PC-9 (cell line): ENCODE measurements around the gene STN1. TPM values are rescaled to one million over a fixed set of nuclear protein-coding genes. Genes with fewer than 3 reads are reported as not detected.

Experiments
- BruUV-seq: library from RNA; stranded (reverse); fragments of 400-500 nt; replicated peaks from 2 replicates; lab custom pipeline; 2021; lab: Mats Ljungman, UMichigan
- CTCF ChIA-PET: fragments of 300-600 bp; sonication (Branson Sonifier 250); formaldehyde crosslinking; loops from one replicate; lab custom pipeline; 2022; ENCODE audit warnings: antibody characterized with exemption; lab: Charles Lee
- POLR2A ChIA-PET: fragments of 300-600 bp; sonication (Branson Sonifier 250); formaldehyde crosslinking; loops from one replicate; lab custom pipeline; 2022; ENCODE audit warnings: antibody characterized with exemption; ENCODE audit not compliant: unreplicated experiment; lab: Charles Lee
- DNase-seq, 2 experiments: peaks; one replicate each; pipeline versions ENCODE4 v3.0.0 to v3.0.0-alpha.2; 2015 to 2022; ENCODE audit warnings: mixed read lengths in 1 of 2
- H2AFZ ChIP-seq: fragments of 200-600 bp; sonication (generic); 2 replicates; pipeline ENCODE4 v1.8.1; 2017; ENCODE audit warnings: antibody characterized with exemption
- H3F3A ChIP-seq: fragments of 200-600 bp; sonication (generic); 2 replicates; pipeline ENCODE4 v1.8.1; 2017; ENCODE audit warnings: antibody characterized with exemption, mild to moderate bottlenecking, low read depth; ENCODE audit not compliant: insufficient read depth
- H3K27ac ChIP-seq: fragments of 200-600 bp; sonication (generic); 2 replicates; pipeline ENCODE4 v1.6.1; 2016; ENCODE audit warnings: mixed run types
- H3K27me3 ChIP-seq: fragments of 200-600 bp; sonication (generic); 2 replicates; pipeline ENCODE4 v1.6.1; 2016; ENCODE audit warnings: low read depth, mixed run types; ENCODE audit not compliant: insufficient read depth
- H3K36me3 ChIP-seq: fragments of 200-600 bp; sonication (generic); 2 replicates; pipeline ENCODE4 v1.6.1; 2016; ENCODE audit warnings: low read depth, mixed run types
- H3K4me1 ChIP-seq: fragments of 200-600 bp; sonication (generic); replicated peaks from 2 replicates; pipeline ENCODE4 v1.6.1; 2016; ENCODE audit warnings: mixed run types; ENCODE audit not compliant: insufficient read depth
- H3K4me2 ChIP-seq: fragments of 200-600 bp; sonication (generic); 2 replicates; pipeline ENCODE4 v1.6.1; 2017; ENCODE audit warnings: mixed run types
- H3K4me3 ChIP-seq: fragments of 200-600 bp; sonication (generic); 2 replicates; pipeline ENCODE4 v1.6.1; 2016; ENCODE audit warnings: mixed run types
- H3K79me2 ChIP-seq: fragments of 200-600 bp; sonication (generic); 2 replicates; pipeline ENCODE4 v1.6.1; 2017; ENCODE audit warnings: low read depth, mixed run types
- H3K9me2 ChIP-seq: fragments of 200-600 bp; sonication (generic); 2 replicates; pipeline ENCODE4 v1.8.1; 2017; ENCODE audit warnings: mild to moderate bottlenecking; ENCODE audit not compliant: insufficient read depth
- H3K9me3 ChIP-seq: fragments of 200-600 bp; sonication (generic); 2 replicates; pipeline ENCODE4 v1.8.1; 2016; ENCODE audit warnings: low read depth; ENCODE audit not compliant: insufficient read depth
- H4K20me1 ChIP-seq: fragments of 200-600 bp; sonication (generic); 2 replicates; pipeline ENCODE4 v1.8.1; 2017; ENCODE audit not compliant: insufficient read depth
- EZH2 ChIP-seq: fragments of 200-600 bp; sonication (generic); IDR thresholded peaks from 2 replicates; pipeline ENCODE4 v1.8.0; 2017; ENCODE audit warnings: antibody characterized with exemption, low read depth
- intact Hi-C: fragments of 100-400 bp; cut with micrococcal nuclease; formaldehyde crosslinking; loops from one replicate; pipeline ENCODE4 v1.10.0; 2022; ENCODE audit not compliant: unreplicated experiment
- total RNA-seq: library from RNA; stranded (reverse); gene quantifications from 2 replicates; pipeline ENCODE4 v1.2.3, GENCODE V29; 2021
- TF ChIP-seq, protein P1 (sequence below): fragments of 200-600 bp; sonication (generic); conservative IDR thresholded peaks from 2 replicates; pipeline ENCODE4 v1.6.1; 2017; ENCODE audit warnings: mixed run types, antibody characterized with exemption, mild to moderate bottlenecking, moderate library complexity

Gene STN1
- total RNA-seq, 1 experiment from 2014 or later = 20.5 TPM

DNA sequence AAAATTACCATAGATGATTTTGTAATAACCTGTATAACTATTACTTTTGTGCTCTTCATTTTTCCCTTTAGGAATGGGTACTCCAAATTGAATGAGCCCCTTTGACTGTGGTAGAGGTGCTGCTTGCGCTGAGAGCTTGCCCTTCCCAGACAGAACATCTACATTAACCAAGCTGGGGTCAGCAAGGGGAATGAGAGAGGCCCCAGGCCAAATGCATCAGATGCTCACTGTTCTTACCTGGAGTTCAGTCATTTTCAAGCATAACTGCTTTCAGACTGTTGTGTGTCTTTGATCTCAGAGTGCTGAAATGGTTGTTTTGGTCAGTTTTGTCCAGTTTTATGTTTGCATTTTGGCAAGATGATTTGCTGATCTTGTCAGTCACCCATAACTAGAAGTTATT is 7.6 kb upstream of the STN1 start:
- Histone ChIP-seq H3F3A (peaks cover 14% of the 10 kb centered on the region; the same call in 1 of the 2 replicates), H3K27ac (no peak overlapping the region), H2AFZ (no peak overlapping the region), H3K9me3 (no peaks in the 10 kb centered on the region), H3K27me3 (no peaks in the 10 kb centered on the region), H3K36me3 (no peaks in the 10 kb centered on the region), H3K4me1 (peaks cover 21% of the 10 kb centered on the region), H3K4me2 (no peak overlapping the region), H3K79me2 (no peaks in the 10 kb centered on the region), H3K9me2 (no peaks in the 10 kb centered on the region), H4K20me1 (no peaks in the 10 kb centered on the region), H3K4me3 (no peak overlapping the region)
- no peak for DNase-seq
- intact Hi-C loops = no loop called here
- ChIA-PET CTCF (no interaction called here), POLR2A (no interaction called here)
- no TSS peak for BruUV-seq
- no peak for TF ChIP-seq EZH2
- TF ChIP-seq, protein P1, sequence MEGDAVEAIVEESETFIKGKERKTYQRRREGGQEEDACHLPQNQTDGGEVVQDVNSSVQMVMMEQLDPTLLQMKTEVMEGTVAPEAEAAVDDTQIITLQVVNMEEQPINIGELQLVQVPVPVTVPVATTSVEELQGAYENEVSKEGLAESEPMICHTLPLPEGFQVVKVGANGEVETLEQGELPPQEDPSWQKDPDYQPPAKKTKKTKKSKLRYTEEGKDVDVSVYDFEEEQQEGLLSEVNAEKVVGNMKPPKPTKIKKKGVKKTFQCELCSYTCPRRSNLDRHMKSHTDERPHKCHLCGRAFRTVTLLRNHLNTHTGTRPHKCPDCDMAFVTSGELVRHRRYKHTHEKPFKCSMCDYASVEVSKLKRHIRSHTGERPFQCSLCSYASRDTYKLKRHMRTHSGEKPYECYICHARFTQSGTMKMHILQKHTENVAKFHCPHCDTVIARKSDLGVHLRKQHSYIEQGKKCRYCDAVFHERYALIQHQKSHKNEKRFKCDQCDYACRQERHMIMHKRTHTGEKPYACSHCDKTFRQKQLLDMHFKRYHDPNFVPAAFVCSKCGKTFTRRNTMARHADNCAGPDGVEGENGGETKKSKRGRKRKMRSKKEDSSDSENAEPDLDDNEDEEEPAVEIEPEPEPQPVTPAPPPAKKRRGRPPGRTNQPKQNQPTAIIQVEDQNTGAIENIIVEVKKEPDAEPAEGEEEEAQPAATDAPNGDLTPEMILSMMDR = no peak

DNA sequence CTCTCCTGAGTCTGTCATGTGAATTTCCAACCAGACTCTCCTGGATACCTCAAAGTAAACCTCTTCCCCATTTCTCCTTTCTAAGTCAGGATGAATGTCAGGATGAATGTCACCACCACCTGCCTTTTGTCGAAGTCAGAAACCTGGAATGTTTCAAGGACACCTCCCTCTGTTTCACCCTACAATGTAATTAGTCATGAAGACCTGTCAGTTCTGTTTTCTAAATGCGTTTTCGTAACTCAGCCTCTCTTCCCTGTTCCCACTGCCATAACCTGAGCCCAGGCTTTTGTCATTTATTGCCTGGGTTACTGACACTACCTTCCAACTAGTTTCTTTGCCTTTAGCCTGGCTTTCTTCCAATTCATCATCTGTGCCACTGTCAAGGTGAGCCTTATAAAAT is 5.5 kb upstream of the STN1 start:
- no peaks in the 10 kb centered on the region for H3K36me3 ChIP-seq
- H3K4me1 ChIP-seq = peaks cover 29% of the 10 kb centered on the region
- H3K9me2 ChIP-seq = no peaks in the 10 kb centered on the region
- DNase-seq = peak; percentile 17 to 82
- H2AFZ ChIP-seq = no peak overlapping the region
- TF ChIP-seq, protein P1 = no peak
- no peak for TF ChIP-seq EZH2
- no peak overlapping the region for H3K4me3 ChIP-seq
- ChIA-PET POLR2A (no interaction called here), CTCF (no interaction called here)
- intact Hi-C loops = no loop called here
- peaks cover 19% of the 10 kb centered on the region; the same call in 1 of the 2 replicates for H3F3A ChIP-seq
- no peaks in the 10 kb centered on the region for H3K79me2 ChIP-seq
- no peaks in the 10 kb centered on the region for H3K27me3 ChIP-seq
- H3K27ac ChIP-seq = peak overlapping the region; percentile 58
- no TSS peak for BruUV-seq
- H3K9me3 ChIP-seq = no peaks in the 10 kb centered on the region
- peak overlapping the region; percentile 10 for H3K4me2 ChIP-seq
- no peaks in the 10 kb centered on the region for H4K20me1 ChIP-seq

DNA sequence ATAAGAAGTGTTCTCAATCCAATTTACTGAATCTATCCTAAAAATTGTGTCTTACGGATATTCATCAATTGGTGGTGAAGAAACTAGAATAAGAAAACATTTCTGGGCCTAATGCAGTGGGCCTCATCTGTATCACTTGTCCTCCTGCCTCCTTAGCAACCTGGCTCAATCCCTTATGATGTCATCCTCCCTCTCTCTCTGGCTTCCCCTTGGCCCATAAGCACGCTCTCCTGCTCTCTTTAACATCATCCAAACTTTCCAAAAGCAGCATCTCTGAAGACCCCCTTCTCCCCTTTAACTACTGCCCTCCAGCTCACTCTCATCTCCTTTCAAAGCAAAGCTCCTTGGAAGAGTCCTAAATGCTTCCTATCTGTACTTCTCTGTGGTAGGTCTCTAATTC is 4.7 kb upstream of the STN1 start:
- Histone ChIP-seq H3K9me2 (no peaks in the 10 kb centered on the region), H3K27me3 (no peaks in the 10 kb centered on the region), H4K20me1 (no peaks in the 10 kb centered on the region), H3K9me3 (no peaks in the 10 kb centered on the region), H3K79me2 (no peaks in the 10 kb centered on the region), H3K4me2 (no peak overlapping the region), H3K4me1 (peaks cover 30% of the 10 kb centered on the region), H3F3A (peaks cover 22% of the 10 kb centered on the region; the same call in 1 of the 2 replicates), H3K27ac (peak overlapping the region; percentile 58; the same call in 1 of the 2 replicates), H3K36me3 (no peaks in the 10 kb centered on the region), H3K4me3 (no peak overlapping the region), H2AFZ (no peak overlapping the region)
- no peak for TF ChIP-seq EZH2
- TF ChIP-seq, protein P1 = no peak
- ChIA-PET CTCF (no interaction called here), POLR2A (no interaction called here)
- intact Hi-C loops = no loop called here
- BruUV-seq = no TSS peak
- DNase-seq = no peak
